ENCODE measurements around the gene KAT8. TPM values are rescaled to one million over a fixed set of nuclear protein-coding genes. Genes with fewer than 3 reads are reported as not detected.

The KAT8 gene
- total RNA-seq, 4 donors from 2014 or later = 25.7 to 57.2 (median 30.4) TPM

GRCh38 chr16:31090540-31090939 lies 26.9 kb upstream of the KAT8 start:
- no peak for TF ChIP-seq POLR2A (IDR thresholded peaks at IDR 0.05)
- TF ChIP-seq, protein P1, sequence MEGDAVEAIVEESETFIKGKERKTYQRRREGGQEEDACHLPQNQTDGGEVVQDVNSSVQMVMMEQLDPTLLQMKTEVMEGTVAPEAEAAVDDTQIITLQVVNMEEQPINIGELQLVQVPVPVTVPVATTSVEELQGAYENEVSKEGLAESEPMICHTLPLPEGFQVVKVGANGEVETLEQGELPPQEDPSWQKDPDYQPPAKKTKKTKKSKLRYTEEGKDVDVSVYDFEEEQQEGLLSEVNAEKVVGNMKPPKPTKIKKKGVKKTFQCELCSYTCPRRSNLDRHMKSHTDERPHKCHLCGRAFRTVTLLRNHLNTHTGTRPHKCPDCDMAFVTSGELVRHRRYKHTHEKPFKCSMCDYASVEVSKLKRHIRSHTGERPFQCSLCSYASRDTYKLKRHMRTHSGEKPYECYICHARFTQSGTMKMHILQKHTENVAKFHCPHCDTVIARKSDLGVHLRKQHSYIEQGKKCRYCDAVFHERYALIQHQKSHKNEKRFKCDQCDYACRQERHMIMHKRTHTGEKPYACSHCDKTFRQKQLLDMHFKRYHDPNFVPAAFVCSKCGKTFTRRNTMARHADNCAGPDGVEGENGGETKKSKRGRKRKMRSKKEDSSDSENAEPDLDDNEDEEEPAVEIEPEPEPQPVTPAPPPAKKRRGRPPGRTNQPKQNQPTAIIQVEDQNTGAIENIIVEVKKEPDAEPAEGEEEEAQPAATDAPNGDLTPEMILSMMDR (IDR thresholded peaks at IDR 0.05) = no peak
- intact Hi-C loops (cut with DNase I) = no loop called here

DNA sequence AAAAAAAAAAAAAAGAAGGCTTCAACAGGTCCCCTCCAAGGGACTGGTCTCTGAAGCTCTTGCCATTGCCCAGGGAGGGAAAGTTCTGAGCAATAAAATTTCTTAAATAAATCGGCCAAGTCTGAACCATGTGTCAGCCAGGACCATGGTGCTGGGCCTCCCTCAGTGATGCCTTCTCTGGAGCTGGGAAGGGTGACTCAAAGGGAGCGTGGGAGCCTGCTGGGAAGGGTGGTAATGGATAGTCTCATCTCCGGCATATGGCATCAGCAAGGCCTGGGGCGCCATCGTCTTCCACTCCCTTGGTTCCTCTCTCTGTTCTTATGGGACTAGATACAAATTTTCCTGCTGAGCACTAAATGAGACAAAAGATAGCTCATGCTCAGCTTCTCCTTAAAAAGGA lies 25.1 kb upstream of the KAT8 start:
- no peak for DNase-seq
- no peak overlapping the region for H3K27ac ChIP-seq
- no peak for TF ChIP-seq POLR2A (IDR thresholded peaks at IDR 0.05)
- TF ChIP-seq, protein P1 (IDR thresholded peaks at IDR 0.05) = no peak
- intact Hi-C loops (cut with DNase I) = no loop called here
- no peaks in the 10 kb centered on the region for H3K9me3 ChIP-seq
- H3K27me3 ChIP-seq = no peaks in the 10 kb centered on the region
- H3K4me1 ChIP-seq = peaks cover 10 to 32% (median 11%) of the 10 kb centered on the region in 3 donors
- no peak overlapping the region for H3K4me3 ChIP-seq
- peaks cover 7 to 40% (median 11%) of the 10 kb centered on the region in 3 donors for H3K36me3 ChIP-seq
- WGBS, 2 donors = 96 to 98% methylated on average over 5 of the region's 5 CpGs

More at GRCh38 chr16:31090540-31090939, 26.9 kb upstream of the KAT8 start:
- Histone ChIP-seq H3K36me3 (peaks cover 7 to 58% (median 11%) of the 10 kb centered on the region in 3 donors), H3K4me1 (peaks cover 10 to 26% (median 11%) of the 10 kb centered on the region in 3 donors), H3K27ac (no peak overlapping the region), H3K4me3 (no peak overlapping the region), H3K27me3 (no peaks in the 10 kb centered on the region), H3K9me3 (no peaks in the 10 kb centered on the region)
- no peak for DNase-seq
- 60 to 100% methylated on average over 1 of the region's 2 CpGs for WGBS, 2 donors

DNA sequence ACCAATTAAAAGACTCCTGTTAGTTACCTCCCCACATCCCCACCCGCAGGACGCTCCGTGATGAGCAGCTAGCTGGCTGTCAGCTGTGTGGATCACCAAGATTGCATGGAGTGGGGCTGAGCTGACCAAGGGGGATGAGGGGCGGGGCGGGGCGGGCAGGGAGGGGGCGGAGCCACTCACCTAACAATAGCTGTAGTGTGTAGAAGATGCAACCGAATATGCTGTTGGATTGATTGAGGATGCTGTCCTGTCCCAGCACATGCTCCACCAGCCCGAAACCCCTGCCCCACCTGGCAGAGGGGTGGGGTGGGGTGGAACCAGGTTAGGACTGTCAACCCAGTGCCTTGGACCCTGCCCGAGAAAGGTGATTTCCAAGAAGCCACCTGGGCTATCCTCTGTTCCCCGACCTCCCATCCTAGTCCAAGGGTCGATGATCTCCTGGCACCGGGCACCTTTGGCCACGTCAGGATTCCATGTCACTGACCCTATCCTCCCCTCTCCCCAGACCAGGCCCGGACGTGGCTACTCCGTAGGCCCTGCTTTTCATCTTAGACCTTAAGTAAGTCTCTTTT lies 24.2 kb upstream of the KAT8 start:
- 46 to 58% methylated on average over 8 to 10 of the region's 17 CpGs for WGBS, 2 donors
- DNase-seq = no peak
- no peak for TF ChIP-seq POLR2A (IDR thresholded peaks at IDR 0.05)
- TF ChIP-seq, protein P1 (IDR thresholded peaks at IDR 0.05) = no peak
- intact Hi-C loops (cut with DNase I) = no loop called here
- H3K27ac ChIP-seq = peak overlapping the region in 3 of 4 donors; percentile 41 to 91 (median 91)
- H3K4me1 ChIP-seq = peaks cover 10 to 32% (median 11%) of the 10 kb centered on the region in 3 donors
- H3K4me3 ChIP-seq = peak overlapping the region in 3 of 4 donors; percentile 68 to 88 (median 88)
- no peaks in the 10 kb centered on the region for H3K9me3 ChIP-seq
- H3K27me3 ChIP-seq = no peaks in the 10 kb centered on the region
- H3K36me3 ChIP-seq = peaks cover 7 to 32% (median 11%) of the 10 kb centered on the region in 3 donors

GRCh38 chr16:31094088-31094423 lies 23.4 kb upstream of the KAT8 start:
- Histone ChIP-seq H3K9me3 (no peaks in the 10 kb centered on the region), H3K27me3 (no peaks in the 10 kb centered on the region), H3K4me3 (peak overlapping the region; percentile 51 to 88 (median 78)), H3K27ac (peak overlapping the region; percentile 76 to 91 (median 91)), H3K4me1 (peaks cover 10 to 32% (median 11%) of the 10 kb centered on the region in 3 donors), H3K36me3 (peaks cover 7 to 24% (median 11%) of the 10 kb centered on the region in 3 donors)
- no peak for TF ChIP-seq POLR2A (IDR thresholded peaks at IDR 0.05)
- TF ChIP-seq, protein P1 (IDR thresholded peaks at IDR 0.05) = no peak
- DNase-seq = no peak
- WGBS, 2 donors = 1% methylated on average over 17 to 19 of the region's 20 CpGs
- intact Hi-C loops (cut with DNase I) = no loop called here

DNA sequence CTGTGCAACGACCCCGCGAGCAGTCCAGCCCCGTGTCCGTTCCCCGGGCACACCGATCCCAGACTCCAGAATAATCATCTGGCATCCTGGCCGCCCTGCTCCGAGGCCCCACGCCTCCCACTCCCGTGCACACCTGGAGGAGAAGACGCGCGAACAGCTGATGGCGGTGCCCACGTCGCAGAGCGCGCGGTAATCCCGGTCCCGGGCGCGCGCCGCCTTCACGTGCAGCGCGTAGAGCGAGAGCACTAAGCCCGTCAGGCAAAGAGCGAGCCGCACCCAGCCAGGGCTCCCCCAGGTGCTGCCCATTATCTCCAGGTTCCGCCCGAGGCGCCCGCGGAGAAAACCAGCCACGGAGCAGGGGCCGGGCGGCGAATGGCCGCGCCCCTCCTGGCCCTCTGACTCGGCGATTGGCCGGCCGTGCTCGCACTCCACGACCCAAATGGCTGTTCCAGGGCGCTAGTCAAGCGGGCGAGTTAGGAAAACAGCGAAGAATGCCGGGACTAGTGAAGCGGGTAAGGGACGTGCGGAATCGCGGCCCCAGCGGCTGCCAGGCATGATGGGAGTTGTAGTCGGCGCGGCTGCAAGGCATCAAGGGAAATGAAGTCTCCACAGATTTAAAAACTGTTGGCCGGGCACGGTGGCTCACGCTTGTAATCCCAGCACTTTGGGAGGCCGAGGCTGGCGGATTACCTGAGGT lies 22.9 kb upstream of the KAT8 start, which contains the start of gene VKORC1:
Gene VKORC1, minus strand, starts transcription at position 374 of the 697 bp plus-strand sequence. Its CDS starts 68 bp downstream, at position 306.
- intact Hi-C loops (cut with DNase I) = no loop called here
- Histone ChIP-seq H3K4me1 (peaks cover 10 to 32% (median 11%) of the 10 kb centered on the region in 3 donors), H3K27me3 (no peaks in the 10 kb centered on the region), H3K9me3 (no peaks in the 10 kb centered on the region), H3K36me3 (peaks cover 7 to 19% (median 11%) of the 10 kb centered on the region in 3 donors), H3K27ac (peak within 1 kb of the TSS; percentile 76 to 91 (median 91)), H3K4me3 (peak within 1 kb of the TSS; percentile 51 to 88 (median 78))
- peak; percentile 69 for DNase-seq
- 1 to 2% methylated on average over 5 to 14 of the region's 69 CpGs for WGBS, 2 donors
- peak in 3 of 4 donors; percentile 36 to 66 (median 42) for TF ChIP-seq POLR2A (IDR thresholded peaks at IDR 0.05)
- TF ChIP-seq, protein P1 (IDR thresholded peaks at IDR 0.05) = peak in 2 of 6 experiments; percentile 22 to 45
